CD4-positive, alpha-beta memory T cell (primary cell): ENCODE results near the gene PEA15. TPM values are rescaled to one million over a fixed set of nuclear protein-coding genes. Genes with fewer than 3 reads are reported as not detected.

ENCODE experiments used
- CTCF ChIA-PET: fragments of 350-600 bp; sonication (Branson Sonifier 250); formaldehyde crosslinking; loops from one replicate; lab custom pipeline; 2021; ENCODE audit warnings: inconsistent platforms; ENCODE audit not compliant: partially characterized antibody; lab: Charles Lee
- POLR2A ChIA-PET: fragments of 350-600 bp; sonication (Branson Sonifier 250); formaldehyde crosslinking; loops from one replicate; lab custom pipeline; 2021; ENCODE audit not compliant: partially characterized antibody; lab: Charles Lee
- DNase-seq, 5 donors: peaks; one replicate each; pipeline versions ENCODE4 v3.0.0 to v3.0.0-alpha.2; 2020 to 2022; ENCODE audit warnings: mixed read lengths in 1 of 5
- H3K27ac ChIP-seq: one replicate; pipeline ENCODE4 v1.7.0; 2013; ENCODE audit warnings: low read depth, low read length
- H3K27me3 ChIP-seq: 2 replicates; pipeline ENCODE4 v1.7.0; 2013; ENCODE audit warnings: mild to moderate bottlenecking, low read length, moderate library complexity; ENCODE audit not compliant: insufficient read depth
- H3K36me3 ChIP-seq: 2 replicates; pipeline ENCODE4 v1.7.0; 2013; ENCODE audit warnings: mild to moderate bottlenecking, low read length, moderate library complexity; ENCODE audit not compliant: insufficient read depth
- H3K4me1 ChIP-seq: 2 replicates; pipeline ENCODE4 v1.7.0; 2013; ENCODE audit warnings: mild to moderate bottlenecking, low read length, moderate library complexity; ENCODE audit not compliant: insufficient read depth
- H3K4me3 ChIP-seq, 2 donors: one replicate each; pipeline ENCODE4 v1.7.0; 2013; ENCODE audit warnings: low read length in 2 of 2, mild to moderate bottlenecking in 1 of 2
- H3K9me3 ChIP-seq, 2 donors: one replicate each; pipeline ENCODE4 v1.7.0; 2013; ENCODE audit warnings: low read length in 2 of 2, control low read depth in 1 of 2; ENCODE audit not compliant: control insufficient read depth in 1 of 2
- H3K27ac Mint-ChIP-seq, 7 donors: one replicate each; pipeline ENCODE4 v1.8.0; 2020 to 2021; ENCODE audit warnings: mixed read lengths in 7 of 7, mild to moderate bottlenecking in 6 of 7, inconsistent platforms in 3 of 7, moderate library complexity in 3 of 7
- H3K27me3 Mint-ChIP-seq, 2 donors: one replicate each; pipeline ENCODE4 v1.8.0; 2020 to 2021; ENCODE audit warnings: mixed read lengths in 2 of 2
- H3K36me3 Mint-ChIP-seq, 2 donors: one replicate each; pipeline ENCODE4 v1.8.0; 2020 to 2021; ENCODE audit warnings: mixed read lengths in 2 of 2, inconsistent platforms in 1 of 2, mild to moderate bottlenecking in 1 of 2
- H3K4me1 Mint-ChIP-seq, 4 donors: one replicate each; pipeline ENCODE4 v1.8.0; 2020 to 2021; ENCODE audit warnings: mixed read lengths in 4 of 4, mild to moderate bottlenecking in 1 of 4
- H3K4me3 Mint-ChIP-seq, 8 donors: one replicate each; pipeline ENCODE4 v1.8.0; 2020 to 2021; ENCODE audit warnings: mixed read lengths in 8 of 8, mild to moderate bottlenecking in 7 of 8, moderate library complexity in 6 of 8, inconsistent platforms in 3 of 8
- H3K9me3 Mint-ChIP-seq, 8 donors: one replicate each; pipeline ENCODE4 v1.8.0; 2020 to 2021; ENCODE audit warnings: mixed read lengths in 8 of 8, mild to moderate bottlenecking in 5 of 8, inconsistent platforms in 3 of 8, moderate library complexity in 1 of 8
- intact Hi-C: fragments of 100-400 bp; cut with micrococcal nuclease; formaldehyde crosslinking; loops from one replicate; pipeline ENCODE4 v1.15.1; 2023
- polyA plus RNA-seq, 2 donors: library from polyadenylated mRNA; unstranded; fragments of 300-500 nt; fragmentation: Illumina TruSeq; gene quantifications; one replicate each; pipeline ENCODE4 v1.2.3, GENCODE V29; 2021
- total RNA-seq, 2 experiments: library from RNA; stranded (reverse); gene quantifications; one replicate each; pipeline ENCODE4 v1.2.3, GENCODE V29; 2021

The PEA15 gene
- total and polyA plus RNA-seq, 4 experiments from 2014 or later, result 7.6 to 25.1 (median 16.6) TPM

DNA sequence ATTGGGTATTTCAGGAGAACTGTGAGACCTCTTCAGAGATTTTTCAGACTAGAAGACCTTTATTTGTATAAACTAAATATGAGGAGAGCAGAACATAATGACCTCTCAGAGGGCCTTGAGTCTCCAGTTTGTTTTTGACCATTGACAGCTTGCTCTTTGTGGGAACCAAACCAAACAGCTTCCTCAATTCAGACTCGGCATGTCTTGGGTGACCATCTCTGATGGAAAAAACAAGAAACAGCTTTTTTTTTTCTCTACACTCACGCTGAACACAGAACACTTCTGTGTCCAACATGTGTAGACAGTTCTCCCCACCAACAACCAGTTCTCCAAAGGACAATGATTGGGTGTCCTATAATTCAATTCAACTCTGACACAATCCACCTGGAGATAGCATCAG is 42.3 kb upstream of the PEA15 start:
- H3K9me3 Mint-ChIP-seq, result no peaks in the 10 kb centered on the region
- no peaks in the 10 kb centered on the region for H3K36me3 Mint-ChIP-seq
- Histone ChIP-seq H3K36me3 (no peaks in the 10 kb centered on the region), H3K4me1 (no peaks in the 10 kb centered on the region), H3K4me3 (no peak overlapping the region), H3K9me3 (no peaks in the 10 kb centered on the region), H3K27ac (no peak overlapping the region), H3K27me3 (no peaks in the 10 kb centered on the region)
- no peak overlapping the region for H3K27ac Mint-ChIP-seq
- CTCF ChIA-PET, result no interaction called here
- peaks cover 4 to 24% of the 10 kb centered on the region in 2 donors for H3K27me3 Mint-ChIP-seq
- intact Hi-C loops, result no loop called here
- no peak for DNase-seq
- H3K4me3 Mint-ChIP-seq, result no peak overlapping the region
- POLR2A ChIA-PET, result no interaction called here
- no peaks in the 10 kb centered on the region for H3K4me1 Mint-ChIP-seq

DNA sequence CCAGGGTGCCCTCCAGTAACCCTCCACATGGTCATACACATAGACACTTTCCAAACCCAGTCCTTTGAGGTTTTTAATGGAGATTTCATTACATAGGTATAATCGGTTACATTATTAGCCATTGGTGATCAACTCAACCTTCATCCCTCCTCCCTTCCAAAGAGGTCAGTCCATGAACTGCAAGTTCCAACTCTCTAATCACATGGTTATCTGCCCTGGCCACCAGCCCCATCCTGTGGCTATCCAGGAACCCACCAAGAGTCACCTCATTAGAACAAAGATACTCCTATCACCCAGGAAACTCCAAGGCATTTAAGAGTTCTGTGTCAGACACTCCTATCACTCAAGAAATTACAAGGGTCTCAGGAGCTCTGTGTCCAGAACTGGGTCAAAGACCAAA is 41.6 kb upstream of the PEA15 start:
- ChIA-PET POLR2A (no interaction called here), CTCF (no interaction called here)
- Histone ChIP-seq H3K4me1 (no peaks in the 10 kb centered on the region), H3K36me3 (no peaks in the 10 kb centered on the region), H3K27ac (no peak overlapping the region), H3K9me3 (no peaks in the 10 kb centered on the region), H3K27me3 (no peaks in the 10 kb centered on the region), H3K4me3 (no peak overlapping the region)
- Mint-ChIP-seq H3K9me3 (no peaks in the 10 kb centered on the region), H3K27ac (no peak overlapping the region), H3K27me3 (peaks cover 6 to 26% of the 10 kb centered on the region in 2 donors), H3K4me3 (no peak overlapping the region), H3K36me3 (no peaks in the 10 kb centered on the region), H3K4me1 (no peaks in the 10 kb centered on the region)
- intact Hi-C loops, result no loop called here
- no peak for DNase-seq

DNA sequence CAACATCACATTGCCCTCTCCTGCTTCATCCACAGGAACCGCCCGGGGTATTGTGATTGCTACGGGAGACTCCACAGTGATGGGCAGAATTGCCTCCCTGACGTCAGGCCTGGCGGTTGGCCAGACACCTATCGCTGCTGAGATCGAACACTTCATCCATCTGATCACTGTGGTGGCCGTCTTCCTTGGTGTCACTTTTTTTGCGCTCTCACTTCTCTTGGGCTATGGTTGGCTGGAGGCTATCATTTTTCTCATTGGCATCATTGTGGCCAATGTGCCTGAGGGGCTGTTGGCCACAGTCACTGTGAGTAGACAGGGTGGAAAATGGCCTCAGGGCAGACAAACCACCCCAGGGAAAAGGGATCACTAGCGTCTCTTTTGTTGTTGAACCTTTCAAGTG is 41.1 kb upstream of the PEA15 start:
- Histone ChIP-seq H3K4me3 (no peak overlapping the region), H3K27ac (no peak overlapping the region), H3K4me1 (no peaks in the 10 kb centered on the region), H3K9me3 (no peaks in the 10 kb centered on the region), H3K36me3 (no peaks in the 10 kb centered on the region), H3K27me3 (no peaks in the 10 kb centered on the region)
- peaks cover 0 to 2% (median 0%) of the 10 kb centered on the region in 4 donors for H3K4me1 Mint-ChIP-seq
- intact Hi-C loops, result no loop called here
- H3K4me3 Mint-ChIP-seq, result no peak overlapping the region
- H3K27me3 Mint-ChIP-seq, result peaks cover 6 to 31% of the 10 kb centered on the region in 2 donors
- H3K27ac Mint-ChIP-seq, result no peak overlapping the region
- ChIA-PET POLR2A (no interaction called here), CTCF (no interaction called here)
- H3K36me3 Mint-ChIP-seq, result no peaks in the 10 kb centered on the region
- DNase-seq, result no peak
- no peaks in the 10 kb centered on the region for H3K9me3 Mint-ChIP-seq

DNA sequence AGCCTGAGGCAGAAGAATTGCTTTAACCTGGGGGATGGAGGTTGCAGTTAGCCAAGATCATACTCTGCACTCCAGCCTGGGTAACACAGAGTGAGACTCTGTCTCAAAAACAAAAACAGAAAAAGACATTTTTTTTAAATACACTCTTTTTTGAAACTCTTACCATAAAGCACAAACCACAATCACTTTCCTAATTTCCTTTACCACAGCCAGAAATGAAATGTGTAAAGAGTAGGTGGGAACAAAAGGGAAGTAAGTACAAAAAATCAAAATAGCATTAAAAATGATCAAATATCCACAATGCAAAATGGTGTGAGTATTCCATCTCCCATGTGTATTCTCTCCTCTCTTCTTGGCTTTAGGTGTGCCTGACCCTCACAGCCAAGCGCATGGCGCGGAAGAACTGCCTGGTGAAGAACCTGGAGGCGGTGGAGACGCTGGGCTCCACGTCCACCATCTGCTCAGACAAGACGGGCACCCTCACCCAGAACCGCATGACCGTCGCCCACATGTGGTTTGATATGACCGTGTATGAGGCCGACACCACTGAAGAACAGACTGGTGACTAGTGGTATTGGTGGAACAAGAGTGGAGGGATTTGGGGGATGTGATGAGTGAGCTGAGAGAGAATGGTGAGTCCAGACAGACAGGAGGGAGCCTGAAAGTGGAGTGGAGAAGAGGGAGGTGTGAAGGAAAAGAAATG is 38.9 kb upstream of the PEA15 start:
- no peaks in the 10 kb centered on the region for H3K9me3 Mint-ChIP-seq
- Histone ChIP-seq H3K27ac (no peak overlapping the region), H3K9me3 (no peaks in the 10 kb centered on the region), H3K4me3 (no peak overlapping the region), H3K36me3 (no peaks in the 10 kb centered on the region), H3K4me1 (no peaks in the 10 kb centered on the region), H3K27me3 (no peaks in the 10 kb centered on the region)
- no peaks in the 10 kb centered on the region for H3K36me3 Mint-ChIP-seq
- no peak overlapping the region for H3K4me3 Mint-ChIP-seq
- ChIA-PET CTCF (no interaction called here), POLR2A (no interaction called here)
- no peak for DNase-seq
- intact Hi-C loops, result no loop called here
- H3K4me1 Mint-ChIP-seq, result peaks cover 0 to 10% (median 5%) of the 10 kb centered on the region in 4 donors
- H3K27me3 Mint-ChIP-seq, result peaks cover 8 to 33% of the 10 kb centered on the region in 2 donors
- H3K27ac Mint-ChIP-seq, result no peak overlapping the region

DNA sequence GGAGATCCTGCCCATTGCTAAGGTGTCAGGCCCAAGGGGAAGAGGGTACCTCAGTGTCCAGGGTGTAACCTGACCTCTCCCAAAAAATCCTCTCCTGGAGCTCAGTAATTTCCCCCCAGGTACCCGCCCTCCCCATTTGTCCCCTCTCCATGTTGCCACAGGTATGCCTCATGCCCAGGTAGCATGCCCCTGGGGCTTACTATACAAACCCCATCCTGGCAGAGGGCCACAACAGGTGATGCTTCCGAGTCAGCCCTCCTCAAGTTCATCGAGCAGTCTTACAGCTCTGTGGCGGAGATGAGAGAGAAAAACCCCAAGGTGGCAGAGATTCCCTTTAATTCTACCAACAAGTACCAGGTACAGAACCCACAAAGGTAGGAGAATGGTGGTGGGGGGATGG is 38.1 kb upstream of the PEA15 start:
- no peaks in the 10 kb centered on the region for H3K36me3 Mint-ChIP-seq
- no peak for DNase-seq
- H3K4me1 Mint-ChIP-seq, result peaks cover 0 to 10% (median 5%) of the 10 kb centered on the region in 4 donors
- ChIA-PET CTCF (no interaction called here), POLR2A (no interaction called here)
- H3K27ac Mint-ChIP-seq, result no peak overlapping the region
- H3K9me3 Mint-ChIP-seq, result no peaks in the 10 kb centered on the region
- intact Hi-C loops, result no loop called here
- Histone ChIP-seq H3K4me1 (no peaks in the 10 kb centered on the region), H3K36me3 (no peaks in the 10 kb centered on the region), H3K9me3 (no peaks in the 10 kb centered on the region), H3K4me3 (no peak overlapping the region), H3K27ac (no peak overlapping the region), H3K27me3 (no peaks in the 10 kb centered on the region)
- H3K27me3 Mint-ChIP-seq, result peaks cover 10 to 32% of the 10 kb centered on the region in 2 donors
- no peak overlapping the region for H3K4me3 Mint-ChIP-seq

DNA sequence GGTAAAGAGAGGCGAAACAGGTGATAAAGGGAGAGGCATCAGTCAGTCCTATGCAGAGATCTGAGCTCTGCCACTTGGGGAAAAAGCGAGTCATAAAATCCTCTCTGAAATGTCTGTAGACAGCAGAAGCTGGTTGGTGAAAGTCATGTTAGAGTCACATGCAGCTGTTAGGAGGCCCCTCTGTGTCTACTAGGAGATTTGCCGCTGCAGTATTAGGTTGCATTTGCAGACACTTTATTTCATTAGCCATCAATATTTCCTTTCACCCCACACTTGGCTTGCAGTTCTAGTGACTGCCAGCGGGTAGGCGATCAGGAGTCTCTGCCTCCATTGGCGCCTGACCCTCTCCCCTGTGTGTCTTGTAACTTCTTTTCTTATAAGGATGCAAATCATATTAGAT is 37.6 kb upstream of the PEA15 start:
- CTCF ChIA-PET, result no interaction called here
- H3K9me3 Mint-ChIP-seq, result no peaks in the 10 kb centered on the region
- no peaks in the 10 kb centered on the region for H3K9me3 ChIP-seq
- DNase-seq, result no peak
- no peaks in the 10 kb centered on the region for H3K4me1 ChIP-seq
- H3K4me1 Mint-ChIP-seq, result peaks cover 0 to 10% (median 5%) of the 10 kb centered on the region in 4 donors
- H3K27ac Mint-ChIP-seq, result no peak overlapping the region
- POLR2A ChIA-PET, result no interaction called here
- H3K36me3 Mint-ChIP-seq, result no peaks in the 10 kb centered on the region
- no peak overlapping the region for H3K27ac ChIP-seq
- H3K27me3 ChIP-seq, result no peaks in the 10 kb centered on the region
- no peak overlapping the region for H3K4me3 Mint-ChIP-seq
- no peaks in the 10 kb centered on the region for H3K36me3 ChIP-seq
- no peak overlapping the region for H3K4me3 ChIP-seq
- H3K27me3 Mint-ChIP-seq, result peaks cover 12 to 33% of the 10 kb centered on the region in 2 donors
- intact Hi-C loops, result no loop called here

DNA sequence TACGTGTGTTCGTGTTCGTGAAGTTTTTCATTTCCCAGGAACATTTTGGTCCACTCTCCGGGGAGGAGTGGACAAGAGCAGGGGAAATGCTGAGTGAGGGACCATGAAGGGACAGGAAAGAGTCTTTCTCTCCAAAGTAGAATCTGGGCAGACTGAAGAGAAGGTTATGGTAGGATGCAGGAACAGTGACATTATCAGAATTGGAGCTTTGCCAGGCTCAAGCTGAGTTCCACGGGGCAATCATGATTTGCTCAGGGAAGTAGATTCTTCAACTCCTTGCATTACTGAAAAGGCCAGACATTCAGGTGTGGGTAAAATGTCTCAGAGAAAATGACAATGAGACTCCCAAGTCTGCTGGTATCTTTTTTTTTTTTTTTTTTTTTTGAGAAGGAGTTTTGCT is 37.2 kb upstream of the PEA15 start:
- H3K27ac Mint-ChIP-seq, result no peak overlapping the region
- intact Hi-C loops, result no loop called here
- ChIA-PET POLR2A (no interaction called here), CTCF (no interaction called here)
- peaks cover 0 to 10% (median 5%) of the 10 kb centered on the region in 4 donors for H3K4me1 Mint-ChIP-seq
- H3K9me3 Mint-ChIP-seq, result no peaks in the 10 kb centered on the region
- H3K27ac ChIP-seq, result no peak overlapping the region
- no peaks in the 10 kb centered on the region for H3K27me3 ChIP-seq
- no peaks in the 10 kb centered on the region for H3K9me3 ChIP-seq
- H3K36me3 Mint-ChIP-seq, result no peaks in the 10 kb centered on the region
- no peak overlapping the region for H3K4me3 ChIP-seq
- H3K27me3 Mint-ChIP-seq, result peaks cover 17 to 35% of the 10 kb centered on the region in 2 donors
- H3K36me3 ChIP-seq, result no peaks in the 10 kb centered on the region
- no peak overlapping the region for H3K4me3 Mint-ChIP-seq
- no peaks in the 10 kb centered on the region for H3K4me1 ChIP-seq
- no peak for DNase-seq
